Lung (tissue), 12 donors: Measurements from ENCODE around the gene BCAT1. TPM values are rescaled to one million over a fixed set of nuclear protein-coding genes. Genes with fewer than 3 reads are reported as not detected.

Experiments
- ATAC-seq: fragments of 200-7000 bp; cut with Tn5 transposase; one replicate; pipeline ENCODE4 v1.9.1; 2020; ENCODE audit warnings: moderate number of reproducible peaks; ENCODE audit not compliant: insufficient read depth, low FRiP score
- DNase-seq, 3 donors: peaks; one replicate each; pipeline ENCODE4 v3.0.0-alpha.2; 2013 to 2017
- H3K27ac ChIP-seq, 2 donors: one replicate each; pipeline ENCODE4 v1.5.1; 2013; ENCODE audit warnings: mild to moderate bottlenecking in 2 of 2, moderate library complexity in 2 of 2, control low read depth in 1 of 2, inconsistent platforms in 1 of 2, low read depth in 1 of 2, low read length in 1 of 2
- H3K27me3 ChIP-seq, 3 donors: one replicate each; pipeline ENCODE4 v1.5.1; 2013; ENCODE audit warnings: low read length in 2 of 3; ENCODE audit not compliant: control insufficient read depth in 3 of 3, insufficient read depth in 3 of 3
- H3K36me3 ChIP-seq, 4 donors: one replicate each; pipeline ENCODE4 v1.5.1; 2013; ENCODE audit warnings: low read length in 4 of 4, mild to moderate bottlenecking in 1 of 4, moderate library complexity in 1 of 4; ENCODE audit not compliant: control insufficient read depth in 4 of 4, insufficient read depth in 4 of 4
- H3K4me1 ChIP-seq, 5 donors: one replicate each; pipeline ENCODE4 v1.5.1; 2013; ENCODE audit warnings: low read length in 5 of 5, mild to moderate bottlenecking in 2 of 5, moderate library complexity in 1 of 5; ENCODE audit not compliant: control insufficient read depth in 5 of 5, insufficient read depth in 5 of 5
- H3K4me3 ChIP-seq: one replicate; pipeline ENCODE4 v1.5.1; 2013; ENCODE audit warnings: mild to moderate bottlenecking, control low read depth, moderate library complexity
- H3K9ac ChIP-seq, 2 donors: one replicate each; pipeline ENCODE4 v1.5.1; 2013; ENCODE audit warnings: low read length in 2 of 2, control low read depth in 1 of 2; ENCODE audit not compliant: insufficient read depth in 1 of 2
- H3K9me3 ChIP-seq, 4 donors: one replicate each; pipeline ENCODE4 v1.5.1; 2013; ENCODE audit warnings: low read length in 3 of 4, mild to moderate bottlenecking in 1 of 4, moderate library complexity in 1 of 4; ENCODE audit not compliant: control insufficient read depth in 4 of 4, insufficient read depth in 3 of 4
- CTCF ChIP-seq: IDR thresholded peaks from 2 replicates; pipeline ENCODE4 v1.5.1; 2012; ENCODE audit warnings: mild to moderate bottlenecking; ENCODE audit errors: control extremely low read depth, extremely low read depth
- WGBS, 2 donors: extraction: QIAGEN DNeasy Blood & Tissue Kit; methylation state at CpG; one replicate each; pipeline ENCODE4 v1.1.7; 2013; 5-methylcytosine and 5-hydroxymethylcytosine counted together
- polyA plus RNA-seq, 2 donors: library from polyadenylated mRNA; stranded (reverse); fragments of 200-250 nt; gene quantifications; one replicate each; pipeline ENCODE4 v1.2.1, GENCODE V29; 2013
- total RNA-seq, 2 donors: library from RNA; depleted of rRNA in 1 of 2; stranded (reverse); fragments of >200 nt in 1 of 2; gene quantifications; one replicate each; pipeline ENCODE4 v1.2.1, GENCODE V29; 2014 to 2021
- donor health status: control.
- donor health status: control.
- donor health status: Bipolar disorder and iron deficiency.
- donor health status: healthy.
- donor health status: DM: yes; HTN: yes; CAD: no.

Gene BCAT1
- total and polyA plus RNA-seq, 4 donors, result 11.7 to 94.9 (median 40.9) TPM

GRCh38 chr12:24977060-24977459, 28.2 kb upstream of the BCAT1 start:
- Histone ChIP-seq H3K4me3 (no peak overlapping the region), H3K27ac (no peak overlapping the region), H3K4me1 (no peaks in the 10 kb centered on the region), H3K9me3 (no peaks in the 10 kb centered on the region), H3K9ac (no peak overlapping the region), H3K27me3 (no peaks in the 10 kb centered on the region), H3K36me3 (no peaks in the 10 kb centered on the region)
- no peak for DNase-seq
- no peak for ATAC-seq
- TF ChIP-seq CTCF, result no peak
- WGBS, 2 donors, result 44 to 62% methylated on average over 4 of the region's 4 CpGs

DNA sequence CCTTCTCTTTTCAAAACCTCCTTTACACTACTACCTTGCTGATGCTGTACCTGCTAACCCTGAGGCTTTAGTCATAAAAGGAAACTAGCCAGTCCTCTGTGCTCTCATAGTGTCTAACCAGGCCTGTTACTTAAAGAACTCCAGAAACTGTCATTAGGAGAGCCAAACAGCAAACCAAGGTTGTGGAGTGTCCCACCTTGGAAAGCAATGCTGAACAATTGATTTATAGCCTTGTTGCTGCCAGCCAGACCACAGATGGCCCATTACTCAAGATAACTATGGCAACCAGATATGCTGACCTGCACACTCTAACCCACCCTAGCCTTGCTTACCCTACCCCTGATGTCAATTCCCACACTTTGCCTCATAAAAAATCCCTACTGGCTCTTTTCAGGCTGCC, 26.5 kb upstream of the BCAT1 start:
- DNase-seq (no peak), ATAC-seq (no peak)
- TF ChIP-seq CTCF, result no peak
- Histone ChIP-seq H3K27me3 (no peaks in the 10 kb centered on the region), H3K36me3 (no peaks in the 10 kb centered on the region), H3K27ac (no peak overlapping the region), H3K9ac (no peak overlapping the region), H3K4me3 (no peak overlapping the region), H3K4me1 (no peaks in the 10 kb centered on the region), H3K9me3 (no peaks in the 10 kb centered on the region)

GRCh38 chr12:24974216-24974615, 25.3 kb upstream of the BCAT1 start:
- WGBS, 2 donors, result 74 to 83% methylated on average over 3 of the region's 3 CpGs
- Histone ChIP-seq H3K27me3 (no peaks in the 10 kb centered on the region), H3K4me1 (no peaks in the 10 kb centered on the region), H3K4me3 (no peak overlapping the region), H3K9ac (no peak overlapping the region), H3K36me3 (no peaks in the 10 kb centered on the region), H3K27ac (no peak overlapping the region), H3K9me3 (peaks cover 0 to 2% (median 0%) of the 10 kb centered on the region in 4 donors)
- DNase-seq, result no peak
- no peak for TF ChIP-seq CTCF
- no peak for ATAC-seq

DNA sequence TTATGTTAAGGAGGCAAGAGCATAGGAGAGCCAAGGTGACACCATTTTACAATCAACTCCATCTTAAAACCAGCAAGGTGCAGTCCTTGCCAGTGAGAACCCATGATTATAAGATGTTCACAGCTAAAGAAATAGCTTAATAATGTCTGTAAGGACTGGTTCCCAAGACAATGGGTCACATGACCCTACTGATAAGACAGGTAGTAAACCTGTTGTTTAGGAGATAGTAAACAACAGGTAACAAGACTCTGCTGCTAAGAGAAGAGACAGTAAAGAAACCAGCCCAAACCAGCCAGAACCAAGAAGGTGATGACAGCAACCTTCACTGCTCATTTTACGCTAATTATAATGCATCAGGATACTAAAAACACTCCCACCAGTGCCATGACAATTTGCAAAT, 23.2 kb upstream of the BCAT1 start:
- no peak overlapping the region for H3K27ac ChIP-seq
- no peak for ATAC-seq
- H3K36me3 ChIP-seq, result no peaks in the 10 kb centered on the region
- no peak for TF ChIP-seq CTCF
- no peaks in the 10 kb centered on the region for H3K4me1 ChIP-seq
- H3K9ac ChIP-seq, result no peak overlapping the region
- H3K4me3 ChIP-seq, result no peak overlapping the region
- H3K9me3 ChIP-seq, result peaks cover 0 to 2% (median 0%) of the 10 kb centered on the region in 4 donors
- no peak for DNase-seq
- 96 to 97% methylated on average over 1 of the region's 1 CpG for WGBS, 2 donors
- no peaks in the 10 kb centered on the region for H3K27me3 ChIP-seq
